H7 (cell line): ENCODE measurements around the gene EPC2. TPM values are rescaled to one million over a fixed set of nuclear protein-coding genes. Genes with fewer than 3 reads are reported as not detected.

Experiments used
- DNase-seq: peaks from one replicate; pipeline ENCODE4 v3.0.0; 2012
- H3K27me3 ChIP-seq: 2 replicates; pipeline ENCODE4 v1.6.0; 2011; ENCODE audit warnings: mild to moderate bottlenecking, low read length; ENCODE audit not compliant: control insufficient read depth, insufficient read depth
- H3K36me3 ChIP-seq: replicated peaks from 2 replicates; pipeline ENCODE4 v1.5.1; 2011; ENCODE audit warnings: low read length; ENCODE audit not compliant: control insufficient read depth, insufficient read depth
- H3K4me3 ChIP-seq: 2 replicates; pipeline ENCODE4 v1.5.1; 2011; ENCODE audit warnings: low read depth, mild to moderate bottlenecking, control low read depth, low read length, moderate library complexity; ENCODE audit not compliant: insufficient read depth
- total RNA-seq: library from RNA; depleted of rRNA; stranded (reverse); fragments of >200 nt; shearing (Covaris generic); gene quantifications from 2 replicates; pipeline ENCODE4 v1.2.3, GENCODE V29; 2014; rRNA removed

The EPC2 gene
- total RNA-seq, 1 experiment from 2014 or later = 9.5 TPM

DNA sequence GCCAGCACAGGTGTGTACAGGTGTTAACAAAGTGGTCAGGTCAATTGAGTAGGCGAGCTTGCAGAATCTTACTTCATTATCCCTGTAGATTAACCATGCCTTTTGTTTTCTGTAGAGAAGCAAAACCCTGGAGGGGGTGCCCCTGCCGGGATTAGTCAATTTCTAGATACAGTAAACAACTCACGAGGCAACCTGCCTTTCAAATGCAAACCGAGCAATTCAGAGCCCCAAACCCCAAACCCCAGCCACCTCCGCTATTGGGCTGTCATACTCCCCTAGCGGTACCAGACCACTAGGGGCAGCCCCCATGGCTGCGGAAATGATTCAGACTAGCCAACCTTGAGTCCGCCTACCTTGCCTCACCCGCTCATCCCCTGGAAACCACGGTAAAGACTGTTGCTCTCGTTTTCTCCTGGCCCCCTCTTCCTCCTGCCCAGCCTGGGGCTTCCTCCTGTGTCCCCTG lies 169.1 kb downstream of the EPC2 start:
- Histone ChIP-seq H3K36me3 (no peaks in the 10 kb centered on the region), H3K4me3 (no peak overlapping the region), H3K27me3 (no peaks in the 10 kb centered on the region; the same call in 1 of the 2 replicates)
- peak; percentile 83 for DNase-seq

DNA sequence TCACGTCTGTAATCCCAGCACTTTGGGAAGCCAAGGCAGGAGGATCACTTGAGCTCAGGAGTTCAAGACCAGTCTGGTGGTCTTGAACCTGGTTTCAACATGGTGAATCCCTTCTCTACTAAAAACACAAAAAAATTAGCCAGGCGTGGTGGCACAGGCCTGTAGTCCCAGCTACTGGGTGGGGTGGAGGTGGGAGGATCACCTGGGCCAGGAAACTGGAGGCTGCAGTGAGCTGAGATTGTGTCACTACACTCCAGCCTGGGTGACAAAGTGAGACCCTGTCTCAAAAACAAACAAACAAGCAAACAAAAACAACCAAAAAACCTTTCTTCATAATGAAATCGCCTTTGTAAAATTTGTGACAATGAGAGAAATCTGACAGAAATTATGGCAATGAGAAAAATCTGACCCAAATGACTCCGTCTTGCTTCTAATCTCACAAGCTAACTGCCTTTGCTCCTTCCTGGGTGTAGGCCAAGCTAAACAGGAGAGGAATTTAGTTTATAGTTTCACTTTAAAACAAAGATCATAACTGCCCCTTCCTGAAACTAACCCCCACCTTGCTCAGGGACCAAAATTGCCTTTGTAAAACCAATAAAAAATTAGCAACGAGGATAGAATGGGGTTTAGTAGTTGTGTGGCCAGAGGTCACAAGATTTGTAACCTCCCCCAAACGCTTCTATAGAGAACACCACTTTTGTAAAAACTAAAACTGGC lies 169.8 kb downstream of the EPC2 start:
- Histone ChIP-seq H3K36me3 (no peaks in the 10 kb centered on the region), H3K4me3 (no peak overlapping the region), H3K27me3 (no peaks in the 10 kb centered on the region; the same call in 1 of the 2 replicates)
- no peak for DNase-seq

DNA sequence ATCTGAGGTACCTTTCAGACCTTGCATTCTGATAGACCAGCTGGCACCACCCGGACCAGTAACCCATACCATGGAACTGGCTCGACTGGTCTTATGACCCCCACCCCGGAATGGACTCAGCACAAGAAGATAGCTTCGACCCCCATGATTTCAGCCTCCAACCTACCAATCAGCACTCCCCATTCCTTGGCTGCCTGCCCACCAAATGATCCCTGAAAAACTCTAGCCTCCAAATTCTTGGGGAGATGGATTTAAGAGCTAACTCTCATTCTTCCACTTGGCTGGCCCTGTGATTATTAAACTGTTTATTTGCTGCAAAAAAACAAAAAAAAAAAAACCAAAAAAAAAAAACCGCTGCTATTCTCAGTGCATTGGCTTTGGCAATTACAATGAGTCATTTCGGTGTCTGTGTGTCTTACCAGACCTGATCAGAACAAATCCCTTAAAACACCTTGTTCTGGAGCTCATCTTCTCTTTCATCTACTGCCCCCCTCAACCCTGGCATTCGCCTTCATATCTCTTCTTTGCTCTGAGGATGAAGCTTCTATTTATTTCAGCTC lies 170.4 kb downstream of the EPC2 start:
- Histone ChIP-seq H3K27me3 (no peaks in the 10 kb centered on the region; the same call in 1 of the 2 replicates), H3K36me3 (no peaks in the 10 kb centered on the region), H3K4me3 (no peak overlapping the region)
- DNase-seq = no peak

DNA sequence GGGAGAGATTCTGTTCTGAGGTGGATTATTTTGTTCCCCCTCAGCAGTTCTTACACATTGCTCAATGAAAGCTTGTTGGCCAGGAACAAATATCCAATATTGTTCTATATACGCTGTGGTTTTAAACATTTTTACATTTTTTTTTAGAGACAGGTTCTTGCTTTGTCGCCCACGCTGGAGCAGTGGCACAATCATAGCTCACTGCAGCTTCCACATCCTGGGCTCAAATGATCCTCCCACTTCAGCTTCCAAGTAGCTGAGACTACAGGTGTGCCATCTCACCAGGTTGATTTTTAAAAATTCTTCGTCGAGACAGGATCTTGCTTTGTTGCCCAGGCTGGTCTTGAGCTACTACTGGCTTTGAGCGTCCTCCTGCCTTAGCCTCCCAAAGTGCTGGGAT lies 171.6 kb downstream of the EPC2 start:
- Histone ChIP-seq H3K36me3 (no peaks in the 10 kb centered on the region), H3K4me3 (no peak overlapping the region), H3K27me3 (no peaks in the 10 kb centered on the region; the same call in 1 of the 2 replicates)
- no peak for DNase-seq

- no peaks in the 10 kb centered on the region for H3K27me3 ChIP-seq
- DNase-seq = no peak
- no peaks in the 10 kb centered on the region for H3K36me3 ChIP-seq
- H3K4me3 ChIP-seq = no peak overlapping the region
These were observed 172.7 kb downstream of the EPC2 start for GRCh38 chr2:148817210-148817708.

DNA sequence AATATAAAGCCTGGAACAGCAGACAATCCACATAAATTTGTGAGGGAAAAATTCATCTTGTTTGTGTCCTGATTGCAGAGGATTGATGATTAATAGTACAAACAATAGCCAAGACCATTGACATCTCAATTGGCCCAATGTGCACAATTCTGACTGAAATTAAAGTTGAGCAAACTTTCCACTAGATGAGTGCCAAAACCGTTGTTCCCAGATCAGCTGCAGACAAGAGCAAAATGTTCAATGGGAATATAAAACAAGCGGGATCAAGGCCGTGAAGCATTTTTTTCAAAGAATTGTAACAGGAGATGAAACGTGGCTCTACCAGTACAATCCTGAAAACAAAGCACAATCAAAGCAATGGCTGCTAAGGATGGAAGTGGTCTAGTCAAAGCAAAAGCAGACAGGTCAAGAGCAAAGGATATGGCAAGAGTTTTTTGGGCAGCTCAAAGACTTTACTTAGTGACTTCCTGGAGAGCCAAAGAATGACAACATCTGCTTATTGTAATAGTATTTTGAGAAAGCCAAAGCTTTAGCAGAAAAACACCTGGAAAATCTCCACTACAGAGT lies 174.6 kb downstream of the EPC2 start:
- no peak for DNase-seq
- Histone ChIP-seq H3K4me3 (no peak overlapping the region), H3K36me3 (no peaks in the 10 kb centered on the region), H3K27me3 (no peaks in the 10 kb centered on the region)

GRCh38 chr2:148824190-148824589 lies 179.6 kb downstream of the EPC2 start:
- Histone ChIP-seq H3K27me3 (no peaks in the 10 kb centered on the region), H3K36me3 (no peaks in the 10 kb centered on the region), H3K4me3 (no peak overlapping the region)
- DNase-seq = no peak

- no peak overlapping the region for H3K4me3 ChIP-seq
- H3K36me3 ChIP-seq = no peaks in the 10 kb centered on the region
- no peaks in the 10 kb centered on the region for H3K27me3 ChIP-seq
- no peak for DNase-seq
These were observed 182.2 kb downstream of the EPC2 start for GRCh38 chr2:148826791-148827190.

DNA sequence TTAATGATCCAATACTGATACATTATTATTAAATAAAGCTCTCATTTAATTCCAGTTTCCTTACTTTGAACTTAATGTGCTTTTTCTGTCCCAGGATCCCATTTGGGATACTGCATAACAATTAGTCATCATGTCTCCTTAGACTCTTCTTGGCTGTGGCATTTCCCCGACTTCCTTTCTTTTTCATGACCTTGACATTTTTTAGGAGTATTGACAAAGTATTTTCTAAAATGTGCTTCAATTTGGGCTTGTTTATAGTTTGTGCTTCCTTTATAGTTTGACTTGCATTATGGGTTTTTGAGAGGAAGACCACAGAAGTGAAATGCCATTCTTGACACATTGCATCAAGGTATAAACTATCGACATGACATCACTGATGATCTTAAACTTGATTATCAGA lies 184.4 kb downstream of the EPC2 start:
- no peaks in the 10 kb centered on the region for H3K27me3 ChIP-seq
- no peak for DNase-seq
- no peaks in the 10 kb centered on the region for H3K36me3 ChIP-seq

GRCh38 chr2:148829618-148830017 lies 185.1 kb downstream of the EPC2 start:
- Histone ChIP-seq H3K27me3 (no peaks in the 10 kb centered on the region), H3K4me3 (no peak overlapping the region), H3K36me3 (no peaks in the 10 kb centered on the region)
- DNase-seq = peak; percentile 23

More for the DNA sequence above, 184.4 kb downstream of the EPC2 start:
- no peak overlapping the region for H3K4me3 ChIP-seq

DNA sequence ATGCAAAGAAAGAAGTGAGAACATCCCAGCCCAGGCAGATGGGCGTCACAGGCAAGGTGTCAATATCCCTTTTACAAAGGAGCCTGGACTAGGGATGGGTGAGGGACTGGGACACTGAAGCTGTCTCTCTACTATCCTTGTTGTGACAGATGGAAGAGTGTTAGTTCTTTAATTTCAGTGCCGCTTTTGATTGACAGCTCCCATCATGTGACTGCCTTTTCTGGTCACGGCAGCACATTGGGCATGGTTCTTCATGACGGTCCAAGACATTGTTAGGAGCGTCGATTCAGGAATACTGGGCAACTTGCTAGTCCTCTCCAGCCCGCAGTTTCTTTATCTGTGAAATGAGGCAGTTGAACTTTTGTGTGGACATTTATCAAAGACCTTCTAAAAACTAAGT lies 188.1 kb downstream of the EPC2 start:
- DNase-seq = no peak
- Histone ChIP-seq H3K27me3 (no peaks in the 10 kb centered on the region), H3K4me3 (no peak overlapping the region), H3K36me3 (no peaks in the 10 kb centered on the region)

Other genes starting within 250 kb of the EPC2 start
- gene KIF5C, start 230.5 kb downstream of the EPC2 start, total RNA-seq = 24.0 and 38.2 TPM in 2 replicates